ENCODE results near the gene HDAC9.

HDAC9 gene

DNA sequence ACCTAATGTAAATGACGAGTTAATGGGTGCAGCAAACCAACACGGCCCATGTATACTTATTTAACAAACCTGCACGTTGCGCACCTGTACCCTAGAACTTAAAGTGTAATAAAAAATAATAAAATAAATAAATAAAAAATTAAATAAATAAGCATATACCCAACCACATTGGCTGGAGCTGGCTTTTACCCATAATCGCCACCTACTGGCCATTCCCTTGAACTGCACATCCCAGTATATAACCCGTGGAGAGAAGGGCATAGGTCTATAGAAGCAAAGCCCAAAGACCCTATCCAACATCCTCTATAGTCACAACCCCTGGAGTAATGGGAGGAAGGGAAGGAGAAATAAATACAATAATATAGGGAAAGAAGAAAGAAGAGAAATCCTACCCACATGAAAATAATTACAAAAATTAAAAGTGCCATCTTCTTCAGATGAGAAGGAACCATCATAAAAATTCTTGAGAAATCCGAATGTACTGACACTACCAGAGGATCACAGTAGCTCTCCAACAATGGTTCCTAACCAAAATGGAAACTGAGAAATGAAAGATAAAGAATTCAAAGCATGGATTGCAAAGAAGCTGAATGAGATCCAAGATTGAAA lies 556.3 kb downstream of the HDAC9 start:
- no peaks in the 10 kb centered on the region for H3K9me3 ChIP-seq (ENCODE audit: control insufficient read depth, low read length)
- WGBS, 2 experiments (ENCODE audit: insufficient coverage in 2 of 2) = no CpG with 5 or more reads among the region's 7 CpGs
- H3K36me3 ChIP-seq (ENCODE audit: control insufficient read depth, insufficient read depth, low read length) = no peaks in the 10 kb centered on the region
- H3K4me3 ChIP-seq (ENCODE audit: extremely low read depth, insufficient read depth, low read length, poor library complexity, severe bottlenecking) = no peak overlapping the region
- no peak overlapping the region for H3K27ac ChIP-seq (ENCODE audit: low read depth, low read length, severe bottlenecking)
- no peaks in the 10 kb centered on the region for H3K4me1 ChIP-seq (ENCODE audit: control insufficient read depth, insufficient read depth, low read length, poor library complexity, severe bottlenecking)

Measured in mesodermal cell (in vitro differentiated cells).